Gastrocnemius medialis (tissue), 4 donors: ENCODE results near the gene ZNF483.

Experiments
- POLR2A ChIP-seq, 2 donors: fragments of 450-650 bp; IDR thresholded peaks; one replicate each; pipeline ENCODE4 v1.6.1; 2017; ENCODE audit warnings: antibody characterized with exemption in 2 of 2, mild to moderate bottlenecking in 2 of 2, moderate library complexity in 2 of 2
- TF ChIP-seq, protein P1 (sequence below), 5 experiments: fragments of 450-650 bp in 3 of 5; fragments of 200-600 bp in 2 of 5; sonication (generic) in 2 of 5; IDR thresholded peaks in 4 of 5; conservative IDR thresholded peaks in 1 of 5; 1 replicate in 4 of 5; 2 replicates in 1 of 5; pipeline ENCODE4 v1.5.1; 2016 to 2019; ENCODE audit warnings: antibody characterized with exemption in 5 of 5, mild to moderate bottlenecking in 3 of 5, moderate library complexity in 3 of 5

DNA sequence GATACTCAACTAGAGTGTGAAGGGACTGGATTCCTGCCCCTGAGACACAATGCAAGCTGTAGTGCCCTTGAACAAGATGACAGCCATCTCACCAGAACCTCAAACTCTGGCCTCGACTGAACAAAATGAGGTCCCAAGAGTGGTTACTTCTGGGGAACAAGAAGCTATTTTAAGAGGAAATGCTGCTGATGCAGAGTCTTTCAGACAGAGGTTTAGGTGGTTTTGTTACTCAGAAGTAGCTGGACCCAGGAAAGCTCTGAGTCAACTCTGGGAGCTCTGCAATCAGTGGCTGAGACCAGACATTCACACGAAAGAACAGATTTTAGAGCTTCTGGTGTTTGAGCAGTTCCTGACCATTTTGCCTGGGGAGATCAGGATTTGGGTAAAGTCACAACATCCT lies 2.4 kb downstream of the ZNF483 start:
- TF ChIP-seq, protein P1, sequence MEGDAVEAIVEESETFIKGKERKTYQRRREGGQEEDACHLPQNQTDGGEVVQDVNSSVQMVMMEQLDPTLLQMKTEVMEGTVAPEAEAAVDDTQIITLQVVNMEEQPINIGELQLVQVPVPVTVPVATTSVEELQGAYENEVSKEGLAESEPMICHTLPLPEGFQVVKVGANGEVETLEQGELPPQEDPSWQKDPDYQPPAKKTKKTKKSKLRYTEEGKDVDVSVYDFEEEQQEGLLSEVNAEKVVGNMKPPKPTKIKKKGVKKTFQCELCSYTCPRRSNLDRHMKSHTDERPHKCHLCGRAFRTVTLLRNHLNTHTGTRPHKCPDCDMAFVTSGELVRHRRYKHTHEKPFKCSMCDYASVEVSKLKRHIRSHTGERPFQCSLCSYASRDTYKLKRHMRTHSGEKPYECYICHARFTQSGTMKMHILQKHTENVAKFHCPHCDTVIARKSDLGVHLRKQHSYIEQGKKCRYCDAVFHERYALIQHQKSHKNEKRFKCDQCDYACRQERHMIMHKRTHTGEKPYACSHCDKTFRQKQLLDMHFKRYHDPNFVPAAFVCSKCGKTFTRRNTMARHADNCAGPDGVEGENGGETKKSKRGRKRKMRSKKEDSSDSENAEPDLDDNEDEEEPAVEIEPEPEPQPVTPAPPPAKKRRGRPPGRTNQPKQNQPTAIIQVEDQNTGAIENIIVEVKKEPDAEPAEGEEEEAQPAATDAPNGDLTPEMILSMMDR (IDR thresholded peaks at IDR 0.05 in 4 of 5, conservative IDR thresholded peaks at IDR 0.05 in 1 of 5) = no peak
- no peak for TF ChIP-seq POLR2A (IDR thresholded peaks at IDR 0.05)
